ENCODE results near the gene TRIM3. TPM values are rescaled to one million over a fixed set of nuclear protein-coding genes. Genes with fewer than 3 reads are reported as not detected.
A peak's percentile ranks its signal among the peaks of the same experiment; 100 is the strongest.

The TRIM3 gene
- polyA plus RNA-seq, 3 donors from 2014 or later, result 1.8 to 5.0 (median 2.9) TPM

DNA sequence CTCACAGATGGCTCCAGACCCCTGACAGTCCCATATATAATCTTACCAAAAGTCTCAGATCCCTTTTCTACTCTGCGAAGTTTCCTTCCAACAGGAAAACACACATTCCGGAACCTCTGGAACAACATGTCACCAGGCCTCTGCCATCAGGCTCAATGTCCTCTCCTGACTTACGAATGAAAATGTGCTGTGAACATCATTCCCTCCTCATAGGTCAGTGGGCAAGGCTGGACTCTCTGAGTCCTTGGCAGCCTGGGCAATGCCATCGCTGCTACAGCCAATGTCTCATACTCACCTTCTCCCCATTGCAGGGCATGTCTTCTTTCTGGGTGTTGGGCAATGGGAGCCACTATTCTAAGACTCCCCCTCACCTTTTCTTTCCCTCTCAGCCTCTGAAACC, 31.3 kb downstream of the TRIM3 start:
- Mint-ChIP-seq H3K9me3 (no peaks in the 10 kb centered on the region), H3K4me1 (no peaks in the 10 kb centered on the region), H3K4me3 (no peak overlapping the region), H3K36me3 (no peaks in the 10 kb centered on the region), H3K27me3 (ENCODE audit: low read depth in 3 of 3) (no peaks in the 10 kb centered on the region), H3K27ac (no peak overlapping the region)
- no peak for DNase-seq

- no peaks in the 10 kb centered on the region for H3K27me3 Mint-ChIP-seq (ENCODE audit: low read depth in 3 of 3)
- H3K9me3 Mint-ChIP-seq, result no peaks in the 10 kb centered on the region
- no peaks in the 10 kb centered on the region for H3K4me1 Mint-ChIP-seq
- peaks cover 0 to under 1% (median 0%) of the 10 kb centered on the region in 3 donors for H3K36me3 Mint-ChIP-seq
- no peak within 1 kb of the TSS for H3K4me3 Mint-ChIP-seq
- H3K27ac Mint-ChIP-seq, result peak within 1 kb of the TSS in 1 of 6 donors; percentile 20
- no peak for DNase-seq
Observed at GRCh38 chr11:6440906-6441358, 32.8 kb downstream of the TRIM3 start, which contains the start of gene HPX. TSS of gene HPX (minus strand) at chr11:6440987. CDS start at chr11:6440963, 24 bp downstream.

DNA sequence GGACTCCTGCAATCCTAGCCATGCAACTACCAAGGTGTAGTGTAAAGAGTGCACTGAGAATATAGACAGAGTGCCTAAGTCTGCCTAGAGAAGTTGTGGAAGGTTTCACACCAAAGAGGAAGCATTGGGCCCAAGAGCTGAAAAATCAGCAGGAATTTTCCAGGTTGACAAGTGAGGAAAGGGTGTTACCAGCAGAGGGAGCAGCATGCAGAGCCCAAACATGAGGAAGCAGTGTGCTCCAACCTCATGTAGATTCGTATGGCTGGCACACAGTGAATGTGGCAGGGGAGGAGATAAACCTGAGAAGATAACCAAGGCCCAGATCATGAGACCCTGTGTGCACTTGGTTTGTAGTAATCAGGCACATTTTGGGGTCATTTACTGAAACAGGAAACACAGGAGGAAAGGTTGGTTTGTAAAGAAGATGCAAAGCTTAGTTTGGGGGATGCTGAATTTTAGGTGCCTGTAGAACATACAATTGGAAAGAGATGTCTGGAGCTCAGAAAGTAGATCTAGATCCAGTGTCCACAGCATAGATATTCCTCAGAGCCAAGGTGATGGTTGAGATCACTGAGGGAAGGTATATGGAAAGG, 34.7 kb downstream of the TRIM3 start:
- Mint-ChIP-seq H3K4me1 (no peaks in the 10 kb centered on the region), H3K27me3 (ENCODE audit: low read depth in 3 of 3) (peaks cover 0 to 2% (median 0%) of the 10 kb centered on the region in 3 donors), H3K36me3 (peaks cover 0 to 3% (median 0%) of the 10 kb centered on the region in 3 donors), H3K9me3 (no peaks in the 10 kb centered on the region), H3K4me3 (no peak overlapping the region), H3K27ac (no peak overlapping the region)
- DNase-seq, result peak; percentile 12 to 30 (median 17)

DNA sequence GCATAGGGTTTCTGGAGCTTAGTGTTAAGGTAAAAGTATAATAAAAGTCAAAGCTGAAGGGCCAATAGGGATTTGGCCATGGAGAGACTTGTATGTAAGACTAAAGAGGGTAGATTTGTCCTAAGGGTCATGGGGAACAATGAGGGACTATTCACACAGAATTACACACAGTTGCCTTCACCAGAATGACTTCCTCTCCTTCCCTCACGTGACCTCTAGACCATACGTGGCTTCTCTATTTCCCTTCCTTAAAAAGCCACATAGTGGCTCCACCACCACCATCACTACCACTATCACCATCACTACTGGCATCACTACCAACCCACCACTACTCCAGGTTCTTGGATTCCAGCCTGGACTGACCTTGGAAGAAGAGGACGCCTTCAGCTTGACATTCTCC, 35.7 kb downstream of the TRIM3 start:
- Mint-ChIP-seq H3K36me3 (peaks cover 0 to 3% (median 3%) of the 10 kb centered on the region in 3 donors), H3K9me3 (no peaks in the 10 kb centered on the region), H3K4me1 (no peaks in the 10 kb centered on the region), H3K4me3 (no peak overlapping the region), H3K27ac (no peak overlapping the region), H3K27me3 (ENCODE audit: low read depth in 3 of 3) (peaks cover 0 to 3% (median 2%) of the 10 kb centered on the region in 3 donors)
- DNase-seq, result peak in 2 of 3 donors; percentile 15 to 17

DNA sequence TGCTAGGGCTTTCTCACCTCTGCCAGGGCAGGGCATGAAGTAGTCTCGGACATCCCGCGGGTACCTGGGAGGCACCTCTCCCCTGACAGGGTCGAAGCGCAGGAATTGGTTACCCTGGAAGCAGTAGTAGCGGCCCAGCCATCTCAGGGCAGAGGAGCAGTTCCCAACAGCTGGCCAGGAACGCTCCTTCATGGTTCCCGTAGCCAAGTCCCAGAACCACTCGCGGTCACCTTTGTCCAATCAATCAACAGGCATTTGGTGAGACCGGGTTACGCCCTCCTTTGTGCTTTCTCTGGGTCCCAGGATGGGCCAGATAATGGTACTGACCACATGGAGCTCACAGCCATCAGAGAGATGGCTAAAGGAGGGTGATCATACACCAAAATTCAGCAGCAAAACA, 36.3 kb downstream of the TRIM3 start:
- Mint-ChIP-seq H3K4me3 (no peak overlapping the region), H3K4me1 (no peaks in the 10 kb centered on the region), H3K27me3 (ENCODE audit: low read depth in 3 of 3) (peaks cover 0 to 3% (median 2%) of the 10 kb centered on the region in 3 donors)

DNA sequence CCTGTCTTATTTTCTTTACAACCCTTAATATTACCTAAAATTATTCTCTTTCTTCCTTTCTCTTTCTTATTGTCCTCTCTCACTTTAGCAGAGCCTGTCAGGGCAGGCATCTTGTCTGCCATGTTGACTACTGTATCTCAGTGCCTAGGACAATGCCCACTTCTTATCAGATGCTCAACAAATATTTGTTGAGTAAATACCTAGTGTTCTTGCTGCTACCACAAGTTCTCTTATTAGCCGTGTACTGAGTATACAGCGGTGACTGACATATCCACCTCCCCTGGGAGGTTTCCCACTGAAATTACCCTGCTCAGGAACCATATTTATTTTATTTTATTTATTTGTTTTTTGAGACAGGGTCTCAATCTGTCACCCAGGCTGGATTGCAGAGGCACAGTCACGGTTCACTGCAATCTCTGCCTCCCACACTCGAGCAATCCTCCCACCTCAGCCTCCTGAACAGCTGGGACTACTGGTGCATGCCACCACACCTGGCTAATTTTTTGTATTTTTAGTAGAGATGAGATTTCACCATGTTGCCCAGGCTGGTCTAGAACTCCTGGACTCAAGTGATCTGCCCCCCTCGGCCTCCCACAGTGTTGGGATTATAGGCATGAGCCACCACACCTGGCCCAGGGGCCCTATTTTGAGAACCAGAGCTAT, 39.6 kb downstream of the TRIM3 start:
- no peak for DNase-seq
- Mint-ChIP-seq H3K4me3 (no peak overlapping the region), H3K4me1 (no peaks in the 10 kb centered on the region), H3K27me3 (ENCODE audit: low read depth in 3 of 3) (peaks cover 2 to 3% (median 2%) of the 10 kb centered on the region in 3 donors), H3K27ac (peak overlapping the region in 1 of 6 donors; percentile 1), H3K9me3 (no peaks in the 10 kb centered on the region), H3K36me3 (peaks cover 0 to 3% (median 3%) of the 10 kb centered on the region in 3 donors)

More for the DNA sequence above, 36.3 kb downstream of the TRIM3 start:
- Mint-ChIP-seq H3K36me3 (peaks cover 0 to 3% (median 3%) of the 10 kb centered on the region in 3 donors), H3K27ac (no peak overlapping the region), H3K9me3 (no peaks in the 10 kb centered on the region)
- no peak for DNase-seq

GRCh38 chr11:6431861-6432260, 41.9 kb downstream of the TRIM3 start:
- no peaks in the 10 kb centered on the region for H3K4me1 Mint-ChIP-seq
- H3K27me3 Mint-ChIP-seq (ENCODE audit: low read depth in 3 of 3), result peaks cover 2 to 4% (median 3%) of the 10 kb centered on the region in 3 donors
- H3K36me3 Mint-ChIP-seq, result peaks cover 0 to 3% (median 3%) of the 10 kb centered on the region in 3 donors
- H3K9me3 Mint-ChIP-seq, result peaks cover 0 to 2% (median 0%) of the 10 kb centered on the region in 6 donors
- H3K4me3 Mint-ChIP-seq, result no peak overlapping the region
- DNase-seq, result no peak
- H3K27ac Mint-ChIP-seq, result no peak overlapping the region

- peaks cover 2 to 7% (median 2%) of the 10 kb centered on the region in 3 donors for H3K27me3 Mint-ChIP-seq (ENCODE audit: low read depth in 3 of 3)
Observed at GRCh38 chr11:6427516-6427915, 46.2 kb downstream of the TRIM3 start.

DNA sequence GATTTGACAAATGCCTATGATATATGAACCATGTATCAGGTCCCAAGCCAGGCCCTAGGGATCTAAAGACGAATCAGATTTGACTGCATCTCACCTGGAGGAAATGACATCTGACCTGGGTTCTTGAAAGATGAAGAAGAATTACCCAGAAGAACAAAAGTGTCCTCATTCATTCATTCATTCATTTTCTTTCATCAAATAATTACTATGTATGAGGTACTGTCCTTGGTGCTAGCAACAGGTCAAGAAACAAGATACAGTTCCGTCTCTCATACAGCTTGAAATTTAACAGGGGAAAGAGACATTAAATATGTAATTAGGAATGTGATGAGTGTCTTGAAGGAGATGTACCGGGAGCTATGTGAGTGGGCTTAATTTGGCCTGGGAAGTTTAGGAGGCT, 53.1 kb downstream of the TRIM3 start:
- Mint-ChIP-seq H3K27ac (no peak overlapping the region), H3K4me3 (peak overlapping the region in 2 of 5 donors; percentile 61 to 86), H3K36me3 (peaks cover 0 to 3% (median 3%) of the 10 kb centered on the region in 3 donors), H3K4me1 (peaks cover 6 to 7% of the 10 kb centered on the region in 2 donors), H3K9me3 (no peaks in the 10 kb centered on the region), H3K27me3 (ENCODE audit: low read depth in 3 of 3) (peaks cover 9 to 12% (median 9%) of the 10 kb centered on the region in 3 donors)
- DNase-seq, result no peak

More at GRCh38 chr11:6427516-6427915, 46.2 kb downstream of the TRIM3 start:
- Mint-ChIP-seq H3K4me3 (no peak overlapping the region), H3K27ac (no peak overlapping the region), H3K4me1 (no peaks in the 10 kb centered on the region), H3K9me3 (peaks cover 0 to 2% (median 0%) of the 10 kb centered on the region in 6 donors), H3K36me3 (no peaks in the 10 kb centered on the region)
- no peak for DNase-seq

DNA sequence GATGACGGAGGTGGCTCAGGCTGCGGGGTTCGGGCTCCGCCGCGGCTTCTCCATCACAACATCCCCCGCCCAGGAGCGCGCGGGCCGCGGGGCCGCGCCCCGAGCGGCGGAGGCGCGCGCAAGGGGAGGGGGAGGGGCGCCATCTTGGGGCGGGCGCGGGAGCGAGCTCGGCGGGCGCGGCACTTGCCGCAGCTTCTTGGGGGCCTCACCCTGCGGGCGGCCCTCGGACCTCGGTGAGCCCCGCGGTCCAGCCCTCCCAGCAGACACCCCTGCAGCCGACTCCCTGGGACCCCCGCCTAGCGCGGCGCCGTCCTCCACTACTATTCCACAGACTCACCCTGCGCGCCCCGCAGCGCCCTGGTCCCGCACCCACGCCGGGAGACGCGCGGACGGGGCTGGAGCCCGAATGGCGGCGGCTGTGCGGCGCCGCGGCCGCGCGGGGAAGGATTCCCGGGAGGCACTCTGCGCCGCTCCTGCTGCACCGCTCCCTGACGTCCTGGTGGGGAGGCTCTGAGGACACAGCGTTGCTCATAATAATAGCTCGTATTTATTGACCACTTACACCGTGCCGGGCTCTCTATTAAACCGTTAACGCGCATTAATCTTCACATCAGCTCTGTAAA, 54.6 kb downstream of the TRIM3 start, which contains the start of gene APBB1:
TSS of gene APBB1 (minus strand) at position 86 of the 623 bp plus-strand sequence. CDS start 7,747 bp downstream, outside the sequence.
- Mint-ChIP-seq H3K27me3 (ENCODE audit: low read depth in 3 of 3) (peaks cover 5 to 9% (median 7%) of the 10 kb centered on the region in 3 donors), H3K9me3 (no peaks in the 10 kb centered on the region), H3K27ac (peak within 1 kb of the TSS; percentile 54 to 84 (median 74)), H3K4me3 (peak within 1 kb of the TSS; percentile 74 to 89 (median 85)), H3K4me1 (peaks cover 6 to 7% of the 10 kb centered on the region in 2 donors), H3K36me3 (peaks cover 0 to 3% (median 3%) of the 10 kb centered on the region in 3 donors)
- DNase-seq, result peak; percentile 70 to 78 (median 76)

DNA sequence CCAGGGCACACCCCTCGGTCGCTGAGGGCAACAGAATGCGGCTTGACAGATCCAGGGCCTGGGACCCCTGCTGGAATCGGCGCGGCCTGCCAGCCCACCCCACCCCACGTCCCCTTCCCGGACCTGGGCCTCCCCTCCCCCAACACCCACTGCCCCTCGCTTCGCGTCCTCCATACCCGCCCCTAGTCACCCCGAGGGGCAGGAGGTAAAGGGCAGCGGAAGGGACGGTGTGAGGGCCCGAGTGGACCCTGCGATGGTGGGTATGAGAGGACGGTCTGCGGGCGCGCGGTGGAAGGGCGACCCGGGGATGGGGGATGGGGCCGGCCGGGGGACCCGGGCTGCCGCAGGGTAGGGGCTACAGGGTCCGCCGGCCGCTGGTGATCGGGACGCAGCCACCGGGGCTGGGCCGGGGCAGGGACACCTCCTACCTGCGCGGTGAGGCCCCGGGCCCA, 55.2 kb downstream of the TRIM3 start:
- peak overlapping the region in 1 of 6 donors; percentile 7 for H3K27ac Mint-ChIP-seq
- DNase-seq, result no peak
- H3K27me3 Mint-ChIP-seq (ENCODE audit: low read depth in 3 of 3), result peaks cover 5 to 9% (median 7%) of the 10 kb centered on the region in 3 donors
- H3K36me3 Mint-ChIP-seq, result peaks cover 0 to 3% (median 3%) of the 10 kb centered on the region in 3 donors
- H3K4me3 Mint-ChIP-seq, result peak overlapping the region in 1 of 5 donors; percentile 37
- no peaks in the 10 kb centered on the region for H3K9me3 Mint-ChIP-seq
- peaks cover 6 to 7% of the 10 kb centered on the region in 2 donors for H3K4me1 Mint-ChIP-seq

DNA sequence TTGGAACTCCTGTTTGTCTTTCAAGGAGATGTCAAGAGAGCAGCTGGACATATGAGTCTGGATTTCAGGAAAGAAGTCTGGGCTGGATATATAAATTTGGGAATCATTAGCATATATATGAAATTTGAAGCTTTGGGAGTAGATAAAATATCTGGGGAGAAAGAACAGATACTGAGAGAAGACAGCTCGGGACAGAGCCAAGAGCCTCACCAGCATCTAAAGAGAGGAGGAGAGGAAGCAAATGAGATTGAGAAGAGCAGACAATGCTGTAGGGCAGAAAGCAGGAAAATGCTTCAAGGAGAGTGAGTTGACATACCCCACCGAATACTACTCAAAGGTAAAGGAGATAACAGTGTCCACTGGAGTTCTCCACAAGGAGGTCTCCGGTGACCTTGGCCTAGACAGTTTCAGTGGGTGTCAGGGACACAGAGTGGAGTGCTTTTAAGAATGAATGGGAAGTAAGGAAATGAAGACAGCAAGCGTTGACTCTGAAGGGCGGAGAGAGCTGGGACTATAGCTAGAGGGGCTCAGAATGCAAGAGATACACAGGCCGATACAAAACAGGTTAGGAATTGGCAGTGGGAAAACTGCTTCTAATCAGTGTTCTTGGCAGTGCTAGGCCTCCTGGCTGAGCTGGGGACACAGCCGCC, 55.7 kb downstream of the TRIM3 start:
- peaks cover 0 to 3% (median 3%) of the 10 kb centered on the region in 3 donors for H3K36me3 Mint-ChIP-seq
- H3K9me3 Mint-ChIP-seq, result no peaks in the 10 kb centered on the region
- H3K27me3 Mint-ChIP-seq (ENCODE audit: low read depth in 3 of 3), result peaks cover 5 to 9% (median 7%) of the 10 kb centered on the region in 3 donors
- peaks cover 6 to 7% of the 10 kb centered on the region in 2 donors for H3K4me1 Mint-ChIP-seq
- DNase-seq, result no peak
- H3K27ac Mint-ChIP-seq, result no peak overlapping the region
- no peak overlapping the region for H3K4me3 Mint-ChIP-seq

GRCh38 chr11:6415797-6416196, 57.9 kb downstream of the TRIM3 start:
- H3K27me3 Mint-ChIP-seq (ENCODE audit: low read depth in 3 of 3), result peaks cover 3 to 5% (median 3%) of the 10 kb centered on the region in 3 donors
- H3K9me3 Mint-ChIP-seq, result no peaks in the 10 kb centered on the region
- DNase-seq, result no peak
- peaks cover 0 to 2% (median 1%) of the 10 kb centered on the region in 3 donors for H3K36me3 Mint-ChIP-seq
- H3K4me1 Mint-ChIP-seq, result peaks cover 6 to 10% of the 10 kb centered on the region in 2 donors
- no peak overlapping the region for H3K4me3 Mint-ChIP-seq
- H3K27ac Mint-ChIP-seq, result no peak overlapping the region
